Aortic smooth muscle cell (primary cell): ENCODE measurements around the gene DSE. TPM values are rescaled to one million over a fixed set of nuclear protein-coding genes. Genes with fewer than 3 reads are reported as not detected.

Experiments
- total RNA-seq: library from RNA; depleted of rRNA; stranded (reverse); fragments of >200 nt; gene quantifications from 2 replicates; pipeline ENCODE4 v1.2.3, GENCODE V29; 2014

The DSE gene
- total RNA-seq = 37.9 and 42.8 TPM in 2 replicates

DNA sequence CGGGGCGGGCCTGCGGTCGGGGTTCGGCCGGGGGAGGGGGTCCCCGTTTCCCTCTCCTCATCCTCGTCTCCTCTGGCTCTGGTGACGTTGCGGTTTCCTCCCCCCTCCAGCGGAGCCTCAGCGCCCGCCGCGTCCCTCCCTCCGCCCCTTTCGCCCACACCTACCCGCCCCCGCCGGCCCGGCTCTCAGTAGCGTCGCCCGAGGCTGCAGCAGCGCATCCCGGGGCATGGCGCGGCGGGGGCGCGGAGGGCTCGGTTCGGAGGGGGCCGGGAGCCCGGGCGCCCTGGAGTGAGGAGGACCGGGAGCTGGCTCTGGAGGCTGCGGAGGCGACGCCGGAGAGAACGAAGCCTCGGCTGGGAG is at the start of gene DSE:
TSS of gene DSE (plus strand) at position 188 of the 360 bp plus-strand sequence. CDS start 28,304 bp downstream, outside the sequence.

DNA sequence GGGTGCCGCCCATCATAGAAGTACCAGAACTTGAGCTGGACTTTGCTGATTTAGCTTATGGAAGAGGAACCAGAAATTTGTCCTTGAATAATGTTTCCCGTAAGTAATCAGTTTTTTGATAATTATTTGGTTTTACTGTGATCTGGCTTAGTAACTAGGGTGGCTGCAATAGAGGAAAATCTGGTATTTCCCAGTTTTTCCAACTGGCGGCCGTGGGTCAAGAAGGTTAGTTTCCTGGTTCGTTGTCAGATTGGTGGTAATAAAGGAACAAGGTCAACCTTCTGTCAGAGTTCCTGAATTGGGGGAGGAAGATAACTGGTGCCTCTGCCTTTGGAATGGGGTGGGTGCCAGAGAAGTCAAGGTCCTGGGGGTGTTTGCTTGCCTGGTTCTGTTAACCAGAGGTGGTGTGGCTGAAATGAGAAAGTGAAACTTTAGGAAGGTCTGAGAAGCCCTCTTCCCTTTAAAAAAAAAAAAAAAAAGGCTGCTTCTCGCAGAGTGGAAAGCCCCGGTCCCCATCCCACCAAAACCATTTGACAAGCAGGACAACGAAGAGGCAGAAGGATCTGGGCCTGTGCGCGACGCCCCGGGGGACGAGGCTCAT is 90.7 kb downstream of the DSE start, which contains the start of gene CALHM6:
TSS of gene CALHM6 (plus strand) at position 45 of the 601 bp plus-strand sequence. CDS start at position 600, 555 bp downstream.

Other genes with a start within 250 kb of the DSE start
- gene COL10A1, start 244.8 kb upstream of the DSE start, total RNA-seq = under 0.01 TPM in 1 of 2 replicates, not detected in the other
- 12.8 and 17.8 TPM in 2 replicates for gene TSPYL4, start 116.9 kb upstream of the DSE start, total RNA-seq
- gene TSPYL1, start 91.0 kb upstream of the DSE start, total RNA-seq = 110 and 129 TPM in 2 replicates
- gene CALHM6, start 90.4 kb downstream of the DSE start, total RNA-seq = 0.26 and 0.31 TPM in 2 replicates
- 11.0 and 11.8 TPM in 2 replicates for gene CALHM5, start 140.7 kb downstream of the DSE start, total RNA-seq
- 0.12 and 0.13 TPM in 2 replicates for gene TRAPPC3L, start 174.7 kb downstream of the DSE start, total RNA-seq
- not detected in 2 replicates for gene CALHM4, start 182.8 kb downstream of the DSE start, total RNA-seq
- gene RWDD1, start 200.6 kb downstream of the DSE start, total RNA-seq = 18.9 and 31.5 TPM in 2 replicates
- gene RSPH4A, start 245.5 kb downstream of the DSE start, total RNA-seq = 0.13 and 0.19 TPM in 2 replicates